Hepatocyte (in vitro differentiated cells): ENCODE results near the gene RAPGEF6.

Experiments used
- CTCF ChIP-seq: fragments of 200-600 bp; sonication (generic); IDR thresholded peaks from 2 replicates; pipeline ENCODE4 v1.5.1; 2016; ENCODE audit warnings: antibody characterized with exemption, mild to moderate bottlenecking; ENCODE audit not compliant: poor library complexity
- EZH2 ChIP-seq: fragments of 200-600 bp; sonication (generic); IDR thresholded peaks from 2 replicates; pipeline ENCODE4 v1.6.1; 2016; ENCODE audit warnings: antibody characterized with exemption, mild to moderate bottlenecking, borderline replicate concordance

- TF ChIP-seq CTCF (no peak), EZH2 (no peak)
Observed at GRCh38 chr5:131671409-131671808, 36.4 kb upstream of the RAPGEF6 start.
